Measurements from ENCODE around the gene FRMPD4.

Gene FRMPD4

GRCh38 chrX:12685541-12685940 is 547.3 kb downstream of the FRMPD4 start:
- DNase-seq: no peak

GRCh38 chrX:12686331-12686730 is 548.1 kb downstream of the FRMPD4 start:
- no peak for DNase-seq

DNA sequence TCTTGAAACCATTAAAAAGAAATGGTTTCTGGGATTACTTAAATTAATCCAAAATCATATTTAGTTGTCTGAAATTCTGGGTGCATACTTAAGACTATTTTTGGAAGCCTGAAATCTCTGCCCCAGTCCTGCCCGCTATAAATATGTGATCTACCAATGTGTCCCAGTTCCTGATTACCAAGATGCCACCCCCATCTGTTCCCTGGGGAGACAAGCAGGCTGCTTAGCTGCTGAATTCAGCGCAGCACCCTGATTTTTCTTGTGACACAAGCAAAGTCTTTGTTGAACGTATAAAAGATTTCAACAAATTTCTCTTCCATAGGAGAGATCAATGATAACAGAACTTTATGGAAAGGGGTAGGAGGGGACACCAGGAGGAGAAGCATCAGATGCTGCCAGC is 552.4 kb downstream of the FRMPD4 start:
- DNase-seq: no peak

- no peak for DNase-seq
Observed at GRCh38 chrX:12693754-12694153, 555.5 kb downstream of the FRMPD4 start.

DNA sequence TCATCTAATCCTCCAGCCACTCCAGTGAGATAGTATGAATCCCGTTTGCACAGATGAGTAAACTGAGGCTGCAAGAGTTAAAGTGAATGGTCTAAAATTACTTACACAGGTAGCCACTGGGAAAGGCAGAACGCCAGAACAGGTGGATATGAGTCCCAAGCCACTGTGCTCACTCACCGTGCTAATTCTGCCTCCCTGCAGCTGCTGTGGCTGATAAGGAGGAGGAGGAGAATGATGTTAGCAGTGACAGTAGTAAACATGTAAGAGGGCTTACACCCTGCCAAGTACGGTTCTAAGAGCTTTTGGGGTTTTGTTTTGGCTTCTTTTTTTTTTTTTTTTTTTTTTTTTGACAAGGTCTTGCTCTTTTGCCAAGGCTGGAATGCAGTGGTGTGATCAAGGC is 562.5 kb downstream of the FRMPD4 start:
- DNase-seq: no peak

DNA sequence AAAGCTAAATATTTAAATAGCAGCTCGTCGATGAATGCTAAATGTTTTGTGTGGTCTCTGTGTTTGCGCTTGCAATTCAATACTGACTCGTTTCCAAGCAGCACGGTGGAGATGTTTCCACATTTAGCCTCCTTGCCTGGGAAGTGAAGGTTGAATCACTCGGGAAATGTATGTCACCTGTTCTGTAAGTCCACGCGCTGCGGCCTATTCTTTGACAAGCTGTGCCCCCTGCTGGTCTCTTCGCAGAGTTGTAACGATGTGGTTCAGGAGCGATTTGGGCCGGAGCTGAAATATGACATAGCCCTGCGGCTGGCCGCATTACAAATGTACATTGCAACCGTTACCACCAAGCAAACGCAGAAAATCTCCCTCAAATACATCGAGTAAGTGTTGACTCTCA is 563.4 kb downstream of the FRMPD4 start:
- DNase-seq: peak; percentile 89

GRCh38 chrX:12702509-12703091 is 564.3 kb downstream of the FRMPD4 start:
- no peak for DNase-seq

- DNase-seq: no peak
Observed at GRCh38 chrX:12704706-12705105, 566.4 kb downstream of the FRMPD4 start.

DNA sequence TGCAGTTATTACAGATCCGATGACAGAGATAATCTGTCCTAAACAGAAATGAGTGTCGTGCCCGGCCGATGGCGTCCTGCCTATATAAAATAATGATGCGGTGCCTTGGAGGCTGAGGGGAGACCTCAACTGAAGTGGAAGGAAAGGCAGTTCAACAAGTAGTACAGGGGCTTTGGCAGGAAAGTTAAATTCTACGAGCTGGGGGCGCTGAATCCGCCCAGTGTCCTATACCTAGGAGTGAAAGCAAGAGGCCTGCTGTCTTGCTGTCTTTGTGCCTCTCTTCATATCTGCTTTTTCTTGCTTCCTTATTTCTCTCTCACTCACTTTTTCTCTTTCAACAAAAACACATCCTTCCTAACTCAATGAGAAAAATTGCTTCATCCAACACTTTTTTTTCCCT is 570.8 kb downstream of the FRMPD4 start:
- no peak for DNase-seq

DNA sequence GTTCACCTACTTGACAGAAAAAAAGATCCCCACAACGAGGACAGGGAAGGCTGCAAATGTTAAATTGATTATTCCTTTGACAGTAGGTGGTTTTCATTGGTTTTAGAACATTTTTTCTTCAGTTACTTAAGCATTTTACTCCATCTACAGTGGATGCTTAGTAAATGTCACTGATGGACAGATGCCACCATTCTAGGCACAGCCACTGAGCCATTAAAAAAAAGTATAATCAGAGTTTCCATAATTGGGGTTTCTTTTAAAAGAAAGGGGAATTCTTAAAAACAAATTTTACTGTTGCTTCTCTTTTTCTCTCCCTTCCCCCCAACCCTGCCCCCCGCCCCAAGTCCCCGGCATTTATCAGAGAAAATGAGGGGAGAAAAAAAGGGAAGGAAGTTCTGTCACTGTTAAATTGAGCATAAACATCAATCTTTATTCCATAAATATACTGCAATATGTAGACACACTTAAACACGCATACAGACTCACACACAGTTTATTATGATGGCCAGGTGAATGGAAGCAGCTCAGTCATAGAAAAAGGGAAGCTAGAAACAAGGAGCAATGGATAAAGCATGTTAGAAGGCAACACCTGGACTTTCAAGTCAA is 573.3 kb downstream of the FRMPD4 start:
- DNase-seq: no peak

DNA sequence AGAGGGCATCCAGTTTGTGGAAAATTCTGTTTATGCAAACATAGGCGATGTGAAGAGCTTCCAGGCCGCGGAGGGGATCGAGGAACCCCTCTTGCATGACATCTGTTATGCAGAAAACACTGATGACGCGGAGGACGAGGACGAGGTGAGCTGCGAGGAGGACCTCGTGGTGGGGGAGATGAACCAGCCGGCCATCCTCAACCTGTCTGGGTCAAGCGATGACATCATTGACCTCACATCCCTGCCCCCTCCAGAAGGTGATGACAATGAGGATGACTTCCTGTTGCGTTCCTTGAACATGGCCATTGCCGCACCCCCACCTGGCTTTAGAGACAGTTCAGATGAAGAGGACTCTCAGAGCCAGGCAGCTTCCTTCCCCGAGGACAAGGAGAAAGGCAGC is 578.3 kb downstream of the FRMPD4 start:
- no peak for DNase-seq

DNA sequence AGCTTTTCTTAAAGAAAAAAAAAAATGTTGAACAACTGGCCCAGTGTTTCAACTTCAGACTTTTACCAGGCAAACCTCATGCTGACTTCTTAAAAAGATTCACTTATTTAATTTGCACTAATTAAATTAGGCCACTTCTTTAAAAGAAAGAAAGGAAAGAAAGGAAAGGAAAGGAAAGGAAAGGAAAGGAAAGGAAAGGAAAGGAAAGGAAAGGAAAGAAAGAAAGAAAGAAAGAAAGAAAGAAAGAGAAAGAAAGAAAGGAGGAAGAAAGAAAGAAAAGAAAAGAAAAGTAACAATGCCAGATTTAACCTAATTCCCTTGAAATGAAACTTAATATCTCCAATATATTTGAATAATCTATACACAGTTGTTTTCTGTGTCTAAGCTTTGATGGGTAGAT is 581.6 kb downstream of the FRMPD4 start:
- no peak for DNase-seq

DNA sequence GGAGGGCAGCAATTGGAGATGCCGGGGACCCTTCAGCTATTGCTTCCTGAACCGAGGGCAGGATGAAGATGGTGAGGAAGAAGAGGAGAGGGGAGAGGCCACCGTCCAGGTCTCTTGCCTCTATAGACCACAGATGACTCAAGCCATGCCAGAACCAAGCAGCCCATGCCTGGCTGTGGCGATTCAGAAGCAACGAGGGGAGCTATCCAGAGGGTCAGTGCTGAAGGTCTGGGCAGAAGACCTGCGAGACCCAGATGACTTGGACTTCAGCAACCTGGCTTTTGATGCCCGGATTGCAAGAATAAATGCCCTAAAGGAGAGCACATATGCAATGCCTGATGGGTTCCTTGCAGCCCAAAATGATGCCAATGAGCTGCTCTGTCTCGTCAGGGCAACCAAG is 582.8 kb downstream of the FRMPD4 start:
- DNase-seq: no peak

DNA sequence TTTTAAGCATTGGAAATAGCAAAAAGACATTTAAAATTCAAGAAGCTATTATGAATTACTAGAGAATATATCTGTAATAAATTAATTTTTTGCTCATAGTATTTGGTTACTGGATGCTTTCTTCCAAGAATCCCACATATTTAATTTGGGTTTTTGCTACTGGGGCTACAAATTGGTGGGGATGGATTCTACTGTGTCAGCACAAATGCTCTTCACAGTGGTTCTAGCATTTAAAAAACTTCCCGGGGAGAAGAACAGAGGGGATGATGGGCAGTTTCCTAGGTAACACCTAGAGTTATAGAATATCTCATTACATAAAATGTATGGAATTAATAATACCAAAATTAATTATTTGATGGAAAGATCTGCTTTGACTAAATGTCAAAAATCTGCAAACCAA is 584.0 kb downstream of the FRMPD4 start:
- no peak for DNase-seq

DNA sequence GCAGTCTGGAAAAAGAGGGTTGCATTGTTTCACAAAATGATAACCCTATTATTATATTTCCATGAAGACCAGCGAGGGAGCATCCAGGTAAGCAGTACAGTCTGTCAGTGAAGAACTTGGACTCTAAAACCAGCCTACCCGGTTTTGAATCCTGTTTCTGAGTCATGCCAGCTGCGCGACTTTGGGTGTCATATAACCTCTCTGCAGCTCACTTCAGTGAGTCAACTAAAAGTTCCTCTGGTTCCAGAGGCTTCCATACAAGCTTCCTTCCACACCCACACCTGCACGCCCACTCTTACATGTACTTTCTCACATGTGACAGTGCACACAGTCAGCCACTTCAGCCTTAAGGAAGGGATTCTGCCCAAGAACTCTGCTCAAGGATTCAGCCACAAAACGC is 603.1 kb downstream of the FRMPD4 start:
- DNase-seq: no peak

DNA sequence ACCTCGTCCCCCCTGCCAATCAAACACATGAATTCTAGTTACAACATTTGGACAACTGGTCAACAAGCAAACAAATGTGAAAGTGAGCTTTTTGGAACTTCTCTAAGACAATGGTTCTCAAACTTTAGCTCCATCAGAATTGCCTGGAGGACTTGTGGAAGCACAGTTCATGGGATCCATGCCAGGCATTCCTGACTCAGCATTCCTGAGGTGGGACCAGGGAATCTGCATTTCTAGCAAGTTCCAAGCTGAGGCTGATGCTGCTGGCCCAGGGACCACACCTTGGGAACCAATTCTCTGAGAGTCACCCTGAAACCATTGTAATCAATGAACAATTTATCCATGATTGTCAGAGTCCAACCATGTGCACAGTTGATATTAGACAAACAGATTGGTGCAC is 609.2 kb downstream of the FRMPD4 start:
- DNase-seq: no peak

DNA sequence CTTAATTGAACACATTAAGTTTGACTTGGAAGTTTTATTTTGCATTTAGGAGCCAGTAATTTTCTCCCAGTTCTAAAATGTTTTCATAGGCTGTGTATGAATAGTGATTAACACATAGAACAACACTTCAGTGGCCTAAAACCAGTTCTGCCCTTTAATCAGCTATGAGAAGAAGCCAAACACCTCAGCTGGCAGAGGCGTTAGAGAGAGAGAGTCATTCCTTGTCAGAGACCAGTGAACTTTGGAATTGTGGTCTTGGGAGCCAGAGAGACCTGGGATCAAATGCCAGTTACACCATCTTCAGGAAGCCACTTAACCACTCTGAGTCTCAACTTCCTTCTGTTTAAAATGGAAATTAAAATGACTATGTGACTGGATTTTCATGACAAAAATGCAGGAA is 613.6 kb downstream of the FRMPD4 start:
- no peak for DNase-seq

- DNase-seq: no peak
Observed at GRCh38 chrX:12753366-12753765, 615.1 kb downstream of the FRMPD4 start.

DNA sequence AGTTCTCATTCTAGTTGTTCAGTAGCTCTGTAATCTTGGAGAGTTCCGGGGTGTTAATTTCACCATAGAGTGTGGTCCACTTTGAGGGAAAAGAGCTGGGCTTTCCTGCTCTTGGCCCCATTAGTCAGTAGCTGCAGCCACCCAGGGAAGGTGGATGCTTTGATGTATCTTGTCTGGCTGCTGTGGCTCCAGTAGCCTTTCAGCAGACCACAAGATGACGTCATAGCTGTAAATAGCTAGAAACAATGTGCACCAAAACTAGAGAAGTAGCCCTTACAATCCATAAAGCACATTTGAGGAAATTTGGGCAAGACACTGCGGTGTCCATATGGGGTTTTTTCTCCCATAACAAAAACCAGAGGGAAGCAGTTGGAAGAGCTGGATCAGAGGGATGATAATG is 620.0 kb downstream of the FRMPD4 start:
- DNase-seq: no peak

- DNase-seq: no peak
Observed at GRCh38 chrX:12767856-12768255, 629.6 kb downstream of the FRMPD4 start.

DNA sequence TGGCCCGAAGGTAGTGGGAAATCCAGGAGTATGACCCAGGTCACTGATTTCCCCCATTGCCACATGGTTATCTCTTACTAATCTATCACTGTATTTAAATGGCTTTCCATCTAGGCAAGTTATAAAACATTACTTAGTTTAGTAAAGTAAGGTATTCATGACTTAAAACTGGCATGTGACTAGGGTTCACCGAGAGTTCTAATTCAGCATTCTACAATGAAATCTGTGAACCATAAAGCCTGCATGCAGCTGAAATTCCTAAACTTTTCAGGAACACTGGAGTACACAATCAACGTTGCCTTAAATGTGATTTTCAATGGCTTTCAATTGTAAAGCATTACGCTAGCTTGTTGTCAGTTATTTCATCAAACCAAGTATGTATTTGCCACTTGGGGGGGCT is 630.2 kb downstream of the FRMPD4 start:
- no peak for DNase-seq

DNA sequence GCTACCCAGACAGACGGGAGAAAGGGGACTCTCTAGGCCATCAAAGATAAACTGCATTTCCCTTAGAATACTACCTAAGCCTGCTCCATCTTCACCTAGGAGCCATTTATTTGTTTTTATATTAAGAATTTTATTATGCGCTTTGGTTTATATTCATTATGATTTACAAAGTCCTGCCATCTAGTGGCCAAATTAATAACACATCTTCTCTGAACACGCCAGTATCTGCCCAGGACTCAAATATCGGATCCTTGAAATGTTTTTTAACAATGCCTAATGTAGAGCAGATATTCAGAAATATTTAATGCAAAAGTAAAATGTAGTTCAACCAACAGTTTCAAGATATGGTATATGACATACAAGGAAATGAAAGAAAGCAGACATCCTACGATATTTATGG is 632.2 kb downstream of the FRMPD4 start:
- no peak for DNase-seq

DNA sequence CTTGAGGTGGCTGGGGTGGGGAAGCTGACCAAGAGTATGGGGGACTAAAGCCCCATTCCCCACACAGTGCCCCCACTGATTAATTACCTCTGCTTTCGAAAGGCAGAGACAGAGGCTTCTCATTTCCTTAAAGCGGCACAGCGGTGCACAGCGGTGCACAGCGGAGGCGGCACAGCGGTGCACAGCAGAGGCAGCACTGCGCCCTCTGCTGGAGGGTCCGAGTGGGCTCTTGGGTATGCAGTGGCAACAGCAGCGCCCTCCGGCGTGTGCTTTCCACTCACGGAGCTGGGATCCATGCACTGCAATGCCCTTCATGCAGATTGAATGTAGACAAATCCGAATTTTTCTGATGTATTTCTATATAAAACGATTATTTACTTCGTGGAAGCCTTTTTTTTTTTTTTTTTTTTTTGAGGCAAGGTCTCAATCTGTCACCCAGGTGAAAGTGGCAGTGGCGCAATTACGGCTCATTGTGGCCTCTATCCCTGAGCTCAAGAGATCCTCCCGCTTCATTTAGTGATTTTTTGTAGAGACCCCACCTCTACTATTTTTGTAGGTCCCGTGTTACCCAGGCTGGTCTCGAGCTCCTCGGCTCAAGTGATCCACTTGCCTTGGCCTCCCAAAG is 633.3 kb downstream of the FRMPD4 start:
- no peak for DNase-seq

Measured in NCI-H1092 (cell line).